ENCODE measurements around the gene SNTG2. TPM values are rescaled to one million over a fixed set of nuclear protein-coding genes. Genes with fewer than 3 reads are reported as not detected.

The SNTG2 gene
- polyA plus RNA-seq, 1 experiment = 0.06 TPM

DNA sequence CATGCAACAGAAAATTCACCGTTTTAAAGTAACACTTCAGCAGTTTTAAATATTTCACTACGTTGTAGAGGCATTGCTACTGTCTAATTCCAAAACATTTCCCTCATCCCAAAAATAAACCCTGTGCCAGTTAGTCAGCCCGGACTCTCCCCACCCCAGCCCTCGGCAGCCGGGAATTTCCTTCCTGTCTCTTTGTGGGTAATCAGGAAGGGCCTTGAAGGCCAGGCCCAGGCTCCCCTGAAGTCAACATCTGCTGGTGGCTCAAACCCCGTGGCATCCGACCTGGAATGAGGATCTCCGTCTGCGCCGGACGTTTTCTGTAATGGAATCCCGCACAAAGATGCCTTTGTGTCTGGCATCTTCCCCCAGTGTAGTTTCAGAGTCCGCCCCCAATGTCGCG is 219.6 kb downstream of the SNTG2 start:
- TF ChIP-seq, protein P1, sequence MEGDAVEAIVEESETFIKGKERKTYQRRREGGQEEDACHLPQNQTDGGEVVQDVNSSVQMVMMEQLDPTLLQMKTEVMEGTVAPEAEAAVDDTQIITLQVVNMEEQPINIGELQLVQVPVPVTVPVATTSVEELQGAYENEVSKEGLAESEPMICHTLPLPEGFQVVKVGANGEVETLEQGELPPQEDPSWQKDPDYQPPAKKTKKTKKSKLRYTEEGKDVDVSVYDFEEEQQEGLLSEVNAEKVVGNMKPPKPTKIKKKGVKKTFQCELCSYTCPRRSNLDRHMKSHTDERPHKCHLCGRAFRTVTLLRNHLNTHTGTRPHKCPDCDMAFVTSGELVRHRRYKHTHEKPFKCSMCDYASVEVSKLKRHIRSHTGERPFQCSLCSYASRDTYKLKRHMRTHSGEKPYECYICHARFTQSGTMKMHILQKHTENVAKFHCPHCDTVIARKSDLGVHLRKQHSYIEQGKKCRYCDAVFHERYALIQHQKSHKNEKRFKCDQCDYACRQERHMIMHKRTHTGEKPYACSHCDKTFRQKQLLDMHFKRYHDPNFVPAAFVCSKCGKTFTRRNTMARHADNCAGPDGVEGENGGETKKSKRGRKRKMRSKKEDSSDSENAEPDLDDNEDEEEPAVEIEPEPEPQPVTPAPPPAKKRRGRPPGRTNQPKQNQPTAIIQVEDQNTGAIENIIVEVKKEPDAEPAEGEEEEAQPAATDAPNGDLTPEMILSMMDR (IDR thresholded peaks at IDR 0.05; ENCODE audit: low read depth, low read length) = no peak
- DNase-seq (ENCODE audit: low read depth, low spot score) = no peak
- ChIA-PET CTCF (no interaction called here), POLR2A (no interaction called here)
- no peaks in the 10 kb centered on the region for H3K27me3 ChIP-seq (ENCODE audit: control insufficient read depth, insufficient read depth, low read length)
- no peak overlapping the region for H3K4me3 ChIP-seq (ENCODE audit: low read depth, low read length)
- H3K9me3 ChIP-seq (ENCODE audit: control insufficient read depth, insufficient read depth, low read length) = peaks cover 36% of the 10 kb centered on the region
- no peak overlapping the region for H3K27ac ChIP-seq (ENCODE audit: low read depth, low read length)

DNA sequence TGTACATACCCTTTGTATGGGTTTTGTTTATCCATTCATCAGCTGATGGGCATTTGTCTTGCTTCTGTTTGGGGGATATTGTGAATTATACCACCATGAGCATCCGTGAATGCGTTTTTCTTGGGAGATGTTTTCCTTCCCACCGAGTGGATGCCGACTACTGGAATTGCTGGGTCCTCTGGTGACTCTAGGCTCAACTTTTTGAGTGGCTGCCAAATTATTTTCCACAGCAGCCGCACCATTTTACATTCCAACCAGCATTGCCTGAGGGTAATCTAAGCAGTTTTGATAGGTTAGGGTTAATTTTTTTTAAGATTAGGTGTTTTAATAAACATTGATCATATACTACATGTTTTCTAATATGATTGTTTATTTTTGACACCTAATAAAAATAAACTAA is 220.1 kb downstream of the SNTG2 start:
- TF ChIP-seq, protein P1 (IDR thresholded peaks at IDR 0.05; ENCODE audit: low read depth, low read length) = no peak
- H3K4me3 ChIP-seq (ENCODE audit: low read depth, low read length) = no peak overlapping the region
- H3K9me3 ChIP-seq (ENCODE audit: control insufficient read depth, insufficient read depth, low read length) = peaks cover 36% of the 10 kb centered on the region
- no peak for DNase-seq (ENCODE audit: low read depth, low spot score)
- no peak overlapping the region for H3K27ac ChIP-seq (ENCODE audit: low read depth, low read length)
- CTCF ChIA-PET = no interaction called here
- POLR2A ChIA-PET = no interaction called here
- no peaks in the 10 kb centered on the region for H3K27me3 ChIP-seq (ENCODE audit: control insufficient read depth, insufficient read depth, low read length)

DNA sequence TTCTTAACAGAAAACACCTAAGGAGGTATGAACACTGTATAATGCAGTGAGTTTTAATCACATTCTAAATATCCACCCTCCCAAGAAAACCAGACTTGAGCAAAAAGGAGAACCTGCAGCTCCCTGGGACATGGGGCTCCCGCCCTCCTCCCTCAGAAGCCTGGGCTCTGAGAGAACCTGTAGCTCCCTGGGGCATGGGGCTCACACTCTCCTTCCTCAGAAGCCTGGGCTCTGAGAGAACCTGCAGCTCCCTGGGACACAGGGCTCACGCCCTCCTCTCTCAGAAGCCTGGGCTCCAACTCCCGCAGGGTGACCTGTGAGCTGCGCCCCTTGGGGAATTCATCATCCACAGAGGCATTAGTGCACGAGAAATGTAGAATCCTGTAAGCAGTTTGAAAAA is 222.9 kb downstream of the SNTG2 start:
- TF ChIP-seq, protein P1 (IDR thresholded peaks at IDR 0.05; ENCODE audit: low read depth, low read length) = no peak
- no peak overlapping the region for H3K4me3 ChIP-seq (ENCODE audit: low read depth, low read length)
- ChIA-PET POLR2A (no interaction called here), CTCF (no interaction called here)
- no peak for DNase-seq (ENCODE audit: low read depth, low spot score)
- no peaks in the 10 kb centered on the region for H3K27me3 ChIP-seq (ENCODE audit: control insufficient read depth, insufficient read depth, low read length)
- no peak overlapping the region for H3K27ac ChIP-seq (ENCODE audit: low read depth, low read length)
- H3K9me3 ChIP-seq (ENCODE audit: control insufficient read depth, insufficient read depth, low read length) = peaks cover 16% of the 10 kb centered on the region

DNA sequence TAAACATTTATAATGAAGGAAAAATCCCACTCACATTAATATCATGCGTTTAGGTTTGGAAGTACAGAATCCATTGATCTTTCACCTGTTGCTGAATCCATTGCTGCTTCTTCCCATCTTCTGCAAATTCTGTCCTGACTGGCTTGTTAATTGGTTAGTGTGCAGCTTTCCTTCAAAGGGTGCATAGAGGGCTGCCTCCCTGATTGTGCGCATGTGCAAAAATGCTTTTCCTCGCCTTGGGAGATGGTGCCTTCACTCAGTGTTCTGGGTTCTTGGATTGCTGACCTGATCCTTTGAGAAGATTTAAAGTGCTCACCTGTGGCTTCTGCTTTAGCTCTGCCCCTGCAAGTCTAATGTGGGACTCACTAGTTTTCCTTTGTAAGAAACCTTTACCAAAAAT is 231.2 kb downstream of the SNTG2 start:
- POLR2A ChIA-PET = no interaction called here
- CTCF ChIA-PET = no interaction called here
- Histone ChIP-seq H3K9me3 (ENCODE audit: control insufficient read depth, insufficient read depth, low read length) (peaks cover 5% of the 10 kb centered on the region), H3K27me3 (ENCODE audit: control insufficient read depth, insufficient read depth, low read length) (no peaks in the 10 kb centered on the region), H3K27ac (ENCODE audit: low read depth, low read length) (no peak overlapping the region), H3K4me3 (ENCODE audit: low read depth, low read length) (no peak overlapping the region)
- no peak for DNase-seq (ENCODE audit: low read depth, low spot score)
- TF ChIP-seq, protein P1 (IDR thresholded peaks at IDR 0.05; ENCODE audit: low read depth, low read length) = no peak

DNA sequence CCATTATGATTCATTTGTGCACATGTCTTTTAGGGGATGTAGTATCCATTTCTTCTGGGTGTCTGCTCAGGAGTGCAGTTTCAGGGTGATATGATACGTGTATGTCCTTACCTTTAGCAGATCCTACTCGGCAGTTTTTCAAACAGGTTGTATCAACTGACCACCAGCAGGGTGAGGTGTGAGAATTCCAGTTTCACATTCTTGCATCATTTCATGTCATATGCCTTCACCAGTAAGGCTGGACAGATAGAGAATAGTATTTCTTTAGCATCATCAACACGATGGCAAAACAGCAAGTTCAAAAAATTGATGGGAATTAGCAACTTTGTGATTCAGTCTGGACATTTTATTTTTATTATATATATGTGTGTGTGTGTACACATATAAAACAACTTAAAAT is 232.7 kb downstream of the SNTG2 start:
- POLR2A ChIA-PET = no interaction called here
- TF ChIP-seq, protein P1 (IDR thresholded peaks at IDR 0.05; ENCODE audit: low read depth, low read length) = no peak

More for the DNA sequence above, 232.7 kb downstream of the SNTG2 start:
- no peak overlapping the region for H3K4me3 ChIP-seq (ENCODE audit: low read depth, low read length)
- no peak for DNase-seq (ENCODE audit: low read depth, low spot score)
- no peaks in the 10 kb centered on the region for H3K27me3 ChIP-seq (ENCODE audit: control insufficient read depth, insufficient read depth, low read length)
- H3K27ac ChIP-seq (ENCODE audit: low read depth, low read length) = no peak overlapping the region
- peaks cover 7% of the 10 kb centered on the region for H3K9me3 ChIP-seq (ENCODE audit: control insufficient read depth, insufficient read depth, low read length)
- CTCF ChIA-PET = no interaction called here
